Liver (tissue), 3 donors: ENCODE data around the gene SPRYD4.

Experiments
- CTCF ChIP-seq: fragments of 150-350 bp; IDR thresholded peaks from 2 replicates; pipeline ENCODE4 v1.5.1; 2017; ENCODE audit warnings: improper control_type of control experiment, low read depth, low read length; ENCODE audit not compliant: missing input control
- EGR1 ChIP-seq, 2 donors: IDR thresholded peaks; 2 replicates each; pipeline ENCODE4 v1.6.1; 2016 to 2018; ENCODE audit warnings: antibody characterized with exemption in 2 of 2, low read depth in 2 of 2
- FOXA1 ChIP-seq: IDR thresholded peaks from 2 replicates; pipeline ENCODE4 v1.6.1; 2016; ENCODE audit warnings: antibody characterized with exemption
- GABPA ChIP-seq, 2 donors: IDR thresholded peaks in 1 of 2; conservative IDR thresholded peaks in 1 of 2; 2 replicates each; pipeline ENCODE4 v1.6.1; 2016; ENCODE audit warnings: antibody characterized with exemption in 2 of 2, mild to moderate bottlenecking in 1 of 2, moderate library complexity in 1 of 2
- JUND ChIP-seq, 2 donors: IDR thresholded peaks; 2 replicates each; pipeline ENCODE4 v1.6.1; 2016; ENCODE audit warnings: antibody characterized with exemption in 2 of 2
- MAX ChIP-seq: IDR thresholded peaks from 2 replicates; pipeline ENCODE4 v1.6.1; 2016; ENCODE audit warnings: antibody characterized with exemption
- RAD21 ChIP-seq, 2 donors: IDR thresholded peaks; 2 replicates each; pipeline ENCODE4 v1.6.1; 2016; ENCODE audit warnings: antibody characterized with exemption in 2 of 2, mild to moderate bottlenecking in 2 of 2
- REST ChIP-seq: IDR thresholded peaks from 2 replicates; pipeline ENCODE4 v1.6.1; 2016; ENCODE audit warnings: antibody characterized with exemption, mild to moderate bottlenecking
- RXRA ChIP-seq, 2 donors: IDR thresholded peaks; 2 replicates each; pipeline ENCODE4 v1.6.1; 2017 to 2018; ENCODE audit warnings: antibody characterized with exemption in 2 of 2, mild to moderate bottlenecking in 1 of 2
- SP1 ChIP-seq: IDR thresholded peaks from 2 replicates; pipeline ENCODE4 v1.6.1; 2018; ENCODE audit warnings: antibody characterized with exemption, mild to moderate bottlenecking
- TAF1 ChIP-seq: conservative IDR thresholded peaks from 2 replicates; pipeline ENCODE4 v1.6.1; 2016; ENCODE audit warnings: antibody characterized with exemption, mild to moderate bottlenecking
- YY1 ChIP-seq: IDR thresholded peaks from 2 replicates; pipeline ENCODE4 v1.6.1; 2016; ENCODE audit warnings: antibody characterized with exemption, mild to moderate bottlenecking
- TF ChIP-seq, protein P1 (sequence below): IDR thresholded peaks from 2 replicates; pipeline ENCODE4 v1.6.1; 2016; ENCODE audit warnings: antibody characterized with exemption
- TF ChIP-seq, protein P2 (sequence below): IDR thresholded peaks from 2 replicates; pipeline ENCODE4 v1.6.1; 2016; ENCODE audit warnings: antibody characterized with exemption
- donor health status: healthy.
- donor health status: healthy.

DNA sequence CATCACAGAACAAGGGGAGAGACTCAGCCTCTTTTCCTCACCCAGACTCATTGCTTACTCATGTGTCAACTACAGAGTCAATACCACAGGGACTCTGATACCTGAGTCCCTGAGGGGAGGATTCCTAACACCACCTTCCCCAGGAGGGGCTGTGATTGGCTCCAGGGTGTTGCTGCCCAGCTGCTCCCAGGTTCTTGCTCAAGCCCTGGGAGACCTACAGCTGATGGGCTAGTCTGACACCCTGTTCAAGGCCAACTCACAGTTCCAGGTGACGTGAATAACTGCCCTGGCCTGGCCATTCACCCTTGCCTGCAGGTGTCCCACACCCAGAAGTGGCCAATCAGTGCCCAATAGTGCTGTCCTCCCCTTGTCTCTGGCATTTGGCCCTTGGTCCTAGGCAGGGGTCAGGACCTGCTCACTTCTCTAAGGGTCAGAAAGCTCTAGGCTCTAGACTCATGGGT, 8.6 kb downstream of the SPRYD4 start:
- TF ChIP-seq RAD21 (IDR thresholded peaks at IDR 0.05) (peak in 1 of 2 donors; percentile 16), CTCF (no peak), YY1 (peak; percentile 84), JUND (IDR thresholded peaks at IDR 0.05) (peak; percentile 86 to 95), EGR1 (IDR thresholded peaks at IDR 0.05; ENCODE audit: low read depth in 2 of 2) (peak; percentile 40 to 75), REST (peak; percentile 75), SP1 (peak; percentile 100), MAX (peak; percentile 92), RXRA (IDR thresholded peaks at IDR 0.05) (peak; percentile 99 to 100), FOXA1 (peak; percentile 92), GABPA (IDR thresholded peaks at IDR 0.05 in 1 of 2, conservative IDR thresholded peaks at IDR 0.05 in 1 of 2) (peak in 1 of 2 donors; percentile 36), TAF1 (no peak)
- TF ChIP-seq, protein P1, sequence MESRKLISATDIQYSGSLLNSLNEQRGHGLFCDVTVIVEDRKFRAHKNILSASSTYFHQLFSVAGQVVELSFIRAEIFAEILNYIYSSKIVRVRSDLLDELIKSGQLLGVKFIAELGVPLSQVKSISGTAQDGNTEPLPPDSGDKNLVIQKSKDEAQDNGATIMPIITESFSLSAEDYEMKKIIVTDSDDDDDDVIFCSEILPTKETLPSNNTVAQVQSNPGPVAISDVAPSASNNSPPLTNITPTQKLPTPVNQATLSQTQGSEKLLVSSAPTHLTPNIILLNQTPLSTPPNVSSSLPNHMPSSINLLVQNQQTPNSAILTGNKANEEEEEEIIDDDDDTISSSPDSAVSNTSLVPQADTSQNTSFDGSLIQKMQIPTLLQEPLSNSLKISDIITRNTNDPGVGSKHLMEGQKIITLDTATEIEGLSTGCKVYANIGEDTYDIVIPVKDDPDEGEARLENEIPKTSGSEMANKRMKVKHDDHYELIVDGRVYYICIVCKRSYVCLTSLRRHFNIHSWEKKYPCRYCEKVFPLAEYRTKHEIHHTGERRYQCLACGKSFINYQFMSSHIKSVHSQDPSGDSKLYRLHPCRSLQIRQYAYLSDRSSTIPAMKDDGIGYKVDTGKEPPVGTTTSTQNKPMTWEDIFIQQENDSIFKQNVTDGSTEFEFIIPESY = peak; percentile 95
- TF ChIP-seq, protein P2, sequence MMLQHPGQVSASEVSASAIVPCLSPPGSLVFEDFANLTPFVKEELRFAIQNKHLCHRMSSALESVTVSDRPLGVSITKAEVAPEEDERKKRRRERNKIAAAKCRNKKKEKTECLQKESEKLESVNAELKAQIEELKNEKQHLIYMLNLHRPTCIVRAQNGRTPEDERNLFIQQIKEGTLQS = peak; percentile 85
